Retinal pigment epithelial cell (primary cell): ENCODE results near the gene GNAL.

ENCODE experiments used
- DNase-seq: peaks from one replicate; pipeline ENCODE4 v3.0.0-alpha.2; 2010; ENCODE audit warnings: low read depth
- H3K4me3 ChIP-seq: 2 replicates; pipeline ENCODE4 v1.5.1; 2011; ENCODE audit warnings: mild to moderate bottlenecking, low read length, control low read depth, moderate library complexity
- CTCF ChIP-seq: conservative IDR thresholded peaks from 2 replicates; pipeline ENCODE4 v1.5.1; 2011; ENCODE audit warnings: low read depth, low read length, control low read depth, inconsistent platforms

Gene GNAL

GRCh38 chr18:11664286-11664685 lies 24.8 kb upstream of the GNAL start:
- no peak for TF ChIP-seq CTCF
- H3K4me3 ChIP-seq: no peak overlapping the region
- DNase-seq: no peak

GRCh38 chr18:11665146-11665545 lies 23.9 kb upstream of the GNAL start:
- no peak for DNase-seq
- no peak overlapping the region for H3K4me3 ChIP-seq
- TF ChIP-seq CTCF: no peak

- DNase-seq: no peak
- H3K4me3 ChIP-seq: no peak overlapping the region
- no peak for TF ChIP-seq CTCF
Measured at GRCh38 chr18:11665587-11665986, 23.5 kb upstream of the GNAL start.

DNA sequence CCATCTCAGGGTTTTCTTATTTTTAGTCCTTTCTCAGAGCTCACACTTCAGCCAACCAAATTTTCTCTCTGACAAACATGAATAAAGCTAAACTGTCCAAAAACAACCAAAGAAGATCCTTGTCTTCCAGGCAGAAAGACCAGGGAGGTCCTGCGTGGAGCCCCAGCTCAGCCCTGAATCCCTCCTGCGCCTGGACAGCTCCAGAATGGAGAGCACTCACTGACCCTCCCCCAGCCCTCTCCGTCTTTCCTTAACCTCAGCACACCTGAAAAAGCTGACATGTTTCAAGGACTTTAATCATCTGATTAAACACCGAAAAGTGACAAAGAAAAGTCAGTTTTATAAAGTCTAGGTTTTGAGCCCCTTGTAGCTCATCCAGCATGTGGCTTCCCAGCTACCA lies 22.9 kb upstream of the GNAL start:
- no peak for TF ChIP-seq CTCF
- DNase-seq: no peak
- no peak overlapping the region for H3K4me3 ChIP-seq

- no peak for TF ChIP-seq CTCF
- no peak overlapping the region for H3K4me3 ChIP-seq
- DNase-seq: no peak
Measured at GRCh38 chr18:11666831-11667230, 22.2 kb upstream of the GNAL start.

GRCh38 chr18:11667578-11667977 lies 21.5 kb upstream of the GNAL start:
- no peak for TF ChIP-seq CTCF
- H3K4me3 ChIP-seq: no peak overlapping the region
- no peak for DNase-seq

DNA sequence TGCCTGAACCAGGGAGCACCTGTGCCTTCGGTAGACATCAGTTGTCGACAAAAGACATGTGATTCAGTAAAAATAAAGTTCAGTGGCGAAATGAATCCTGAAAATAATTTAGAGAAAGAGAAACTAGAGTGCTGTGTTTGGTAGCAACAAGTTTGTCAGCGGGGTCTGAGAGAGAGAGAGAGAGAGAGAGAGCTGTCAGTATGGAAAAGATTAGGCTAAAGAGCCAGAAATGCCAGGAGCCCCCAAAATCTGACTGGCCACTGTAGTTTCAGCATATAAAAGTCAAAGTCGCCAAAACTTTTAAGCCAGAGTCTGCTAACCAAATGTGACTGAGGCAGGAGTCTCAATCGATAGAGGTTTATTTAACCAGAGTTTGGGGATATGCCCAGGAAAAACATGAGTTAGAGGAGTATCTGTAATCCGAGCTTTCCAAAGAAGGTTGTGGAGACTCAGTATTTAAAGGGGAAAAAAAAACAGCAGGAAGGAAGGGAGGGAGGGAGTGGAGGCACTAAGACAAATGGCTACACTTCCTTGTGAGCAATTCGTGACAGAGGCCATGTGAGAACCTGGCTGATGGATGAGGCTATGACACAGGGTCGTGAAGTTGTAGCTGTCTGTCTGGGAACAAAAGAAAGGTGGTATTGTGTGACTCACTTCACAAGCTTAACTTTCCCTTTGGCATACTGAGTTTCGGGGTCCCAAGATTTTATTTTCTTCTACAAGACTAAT lies 20.5 kb upstream of the GNAL start:
- H3K4me3 ChIP-seq: no peak overlapping the region
- DNase-seq: no peak
- no peak for TF ChIP-seq CTCF
